ENCODE results near the gene MYO1B.

Gene MYO1B

DNA sequence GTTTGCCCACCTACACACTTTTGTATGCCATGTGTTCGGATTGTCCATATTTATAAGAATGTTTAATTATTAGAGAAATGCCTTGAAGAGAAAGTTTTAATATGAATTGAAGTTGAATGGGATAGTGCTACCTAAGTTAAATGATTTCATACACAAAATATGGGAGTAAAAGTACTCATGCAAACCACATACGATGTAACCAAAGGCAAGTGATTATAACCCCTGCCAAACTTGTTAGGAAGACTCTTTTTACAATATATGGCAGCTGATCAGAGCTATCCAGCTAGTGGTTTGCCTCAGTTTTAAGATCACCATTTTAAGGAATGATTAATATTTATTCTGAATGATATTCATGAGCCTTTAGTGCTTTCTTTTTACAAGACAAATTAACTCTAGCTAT is 106.7 kb downstream of the MYO1B start:
- in situ Hi-C loops (cut with HindIII; ENCODE audit: low sequenced_read_pairs): no loop called here

DNA sequence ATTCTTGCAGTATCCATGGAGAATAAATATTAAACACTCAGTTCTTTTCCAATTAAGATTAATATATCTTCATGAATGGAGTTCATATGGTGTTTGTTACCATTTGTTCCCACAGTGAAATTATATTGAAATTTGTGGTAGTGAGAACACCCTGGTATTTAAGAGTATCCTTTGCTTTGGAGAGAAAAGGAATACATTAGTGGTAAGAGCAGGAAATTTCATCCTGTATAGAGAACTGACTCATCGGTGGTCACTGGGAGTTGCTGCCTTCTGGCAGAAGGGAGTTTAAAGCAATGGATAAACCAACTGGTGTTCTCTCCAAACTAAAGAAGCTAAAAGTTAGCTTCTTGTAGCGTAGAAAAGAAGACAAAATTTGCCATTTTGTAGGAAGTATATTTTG is 107.3 kb downstream of the MYO1B start:
- in situ Hi-C loops (cut with HindIII; ENCODE audit: low sequenced_read_pairs): no loop called here

DNA sequence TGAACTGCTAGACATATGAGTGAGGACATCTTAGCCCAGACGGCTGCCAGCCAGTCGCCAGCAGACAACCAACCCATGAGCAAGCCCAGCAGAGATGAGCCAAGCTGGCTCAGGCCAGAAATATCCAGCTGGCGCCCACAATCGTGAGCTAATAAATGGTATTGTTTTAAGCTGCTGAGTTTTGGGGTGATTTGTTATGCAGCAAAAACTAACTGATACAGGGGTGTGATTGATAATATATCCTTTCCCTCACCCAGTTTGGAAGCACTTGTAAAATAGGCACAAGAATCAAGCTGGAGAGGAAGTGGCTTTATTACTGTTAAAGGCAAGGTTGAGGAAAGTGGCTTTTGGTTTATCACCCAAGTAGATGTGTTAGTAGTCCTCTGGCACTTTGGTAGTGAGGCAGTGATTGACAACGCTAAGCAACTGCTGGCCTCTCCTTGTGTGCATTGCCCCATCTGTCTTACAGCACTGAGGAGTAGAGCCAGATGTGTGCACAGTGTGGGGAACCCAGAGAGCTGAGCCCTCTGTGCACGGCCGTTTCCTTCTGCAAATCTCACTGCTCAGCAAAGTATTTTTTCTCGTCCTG is 110.1 kb downstream of the MYO1B start:
- in situ Hi-C loops (cut with HindIII; ENCODE audit: low sequenced_read_pairs): no loop called here

DNA sequence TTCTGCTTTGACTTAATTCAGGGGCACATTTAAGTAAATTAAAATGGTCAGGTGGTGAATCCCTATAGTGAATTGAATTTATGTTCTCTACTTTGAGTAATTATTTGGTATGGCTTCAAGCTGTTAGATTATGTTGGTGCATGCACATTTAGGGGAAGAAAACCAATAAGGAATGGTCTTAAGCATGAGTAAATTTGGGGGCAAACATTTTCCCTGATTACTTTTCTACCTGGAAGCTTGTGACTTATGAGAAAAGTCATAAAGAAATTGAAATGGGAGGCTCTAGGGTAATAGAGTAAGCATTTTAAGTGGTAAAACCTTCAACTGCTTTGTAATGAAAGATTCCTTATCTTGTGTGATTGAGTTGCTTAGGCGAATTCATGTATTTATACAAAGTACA is 112.5 kb downstream of the MYO1B start:
- in situ Hi-C loops (cut with HindIII; ENCODE audit: low sequenced_read_pairs): no loop called here

DNA sequence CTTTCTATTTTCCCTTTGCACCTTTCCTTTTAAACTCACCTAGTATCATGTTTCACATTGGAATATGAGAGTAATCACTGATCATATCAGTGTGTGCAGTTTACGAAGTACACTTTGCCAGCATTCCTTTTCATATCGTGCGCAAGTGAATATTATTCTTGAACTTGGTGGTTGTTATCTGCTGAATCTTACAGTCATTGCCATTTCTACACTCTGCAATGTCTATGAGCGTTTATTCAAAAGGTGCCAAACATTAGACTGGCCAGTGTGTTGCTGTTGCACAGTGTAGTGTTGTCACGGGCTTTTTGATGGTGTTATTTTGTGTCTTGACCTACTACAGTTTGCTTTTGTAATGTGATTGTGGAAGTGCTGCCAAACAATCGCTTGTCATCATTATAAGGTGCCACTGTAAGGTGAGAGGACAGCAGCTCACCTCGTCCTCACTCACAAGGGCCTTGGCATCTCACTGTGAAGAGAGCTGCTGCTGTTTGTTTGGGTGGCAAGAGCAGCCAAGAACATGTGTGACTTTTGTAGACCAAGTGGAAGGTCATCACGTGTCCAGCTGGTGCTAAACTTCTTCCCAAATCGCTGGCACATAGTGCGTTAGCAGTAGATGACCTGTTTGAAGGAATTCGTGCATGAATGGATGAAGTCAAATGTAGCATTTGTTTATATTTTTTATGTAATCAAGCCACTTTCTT is 113.3 kb downstream of the MYO1B start:
- in situ Hi-C loops (cut with HindIII; ENCODE audit: low sequenced_read_pairs): no loop called here

DNA sequence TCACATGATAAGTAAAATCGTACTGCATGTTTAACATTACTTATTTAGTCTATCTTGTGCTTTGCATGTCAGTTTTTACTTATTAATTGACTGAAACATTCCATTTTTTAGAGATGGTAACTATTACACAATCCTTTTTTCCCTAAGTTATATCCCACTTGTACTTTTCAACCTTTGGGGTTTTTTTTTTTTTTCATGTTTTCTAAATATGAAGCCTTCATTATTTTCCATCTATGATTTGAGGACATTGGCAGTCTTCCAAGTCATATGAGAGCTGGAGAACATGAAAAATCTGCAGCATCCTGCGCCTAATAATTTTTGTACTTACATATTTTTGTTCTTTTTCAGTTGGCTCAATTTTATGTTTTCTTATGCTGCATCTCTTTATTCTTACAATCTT is 113.9 kb downstream of the MYO1B start:
- in situ Hi-C loops (cut with HindIII; ENCODE audit: low sequenced_read_pairs): no loop called here

DNA sequence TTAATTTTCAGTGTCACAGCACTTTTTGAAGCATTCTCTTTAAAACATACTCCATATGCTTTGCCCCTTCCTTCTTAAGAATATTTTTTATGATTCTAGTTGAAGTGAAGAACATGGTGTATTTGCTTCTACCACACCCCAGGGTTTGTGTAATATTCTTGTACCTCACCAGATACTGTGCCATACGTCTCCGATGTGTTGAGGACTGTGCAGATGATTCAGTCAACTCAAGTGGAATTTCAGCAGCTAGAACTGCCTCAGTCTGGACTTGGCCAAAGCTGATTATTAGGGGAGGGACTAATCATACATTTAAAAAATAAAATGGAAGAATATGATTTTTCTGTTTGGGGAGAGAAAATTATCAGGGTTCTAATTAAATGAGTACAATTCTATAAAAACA is 115.7 kb downstream of the MYO1B start:
- in situ Hi-C loops (cut with HindIII; ENCODE audit: low sequenced_read_pairs): no loop called here

DNA sequence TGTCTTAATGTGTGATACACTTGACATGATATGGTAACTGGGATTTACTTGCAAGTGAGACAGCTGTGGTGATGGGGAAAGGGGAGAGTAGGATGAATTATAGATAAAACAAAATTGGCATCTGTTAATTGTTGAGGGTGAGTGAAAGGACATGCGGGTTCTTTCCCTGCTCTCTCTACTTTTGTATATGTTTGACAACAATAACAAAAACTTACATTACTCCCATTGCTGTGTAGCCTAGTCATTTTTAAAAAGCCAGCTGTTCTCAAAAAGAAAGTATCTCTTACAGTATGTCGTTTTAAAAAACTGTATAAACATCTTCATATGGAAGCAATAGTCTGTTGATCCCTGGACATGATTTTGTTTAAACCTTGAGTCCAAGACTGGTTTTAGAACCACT is 117.6 kb downstream of the MYO1B start:
- in situ Hi-C loops (cut with HindIII; ENCODE audit: low sequenced_read_pairs): no loop called here

DNA sequence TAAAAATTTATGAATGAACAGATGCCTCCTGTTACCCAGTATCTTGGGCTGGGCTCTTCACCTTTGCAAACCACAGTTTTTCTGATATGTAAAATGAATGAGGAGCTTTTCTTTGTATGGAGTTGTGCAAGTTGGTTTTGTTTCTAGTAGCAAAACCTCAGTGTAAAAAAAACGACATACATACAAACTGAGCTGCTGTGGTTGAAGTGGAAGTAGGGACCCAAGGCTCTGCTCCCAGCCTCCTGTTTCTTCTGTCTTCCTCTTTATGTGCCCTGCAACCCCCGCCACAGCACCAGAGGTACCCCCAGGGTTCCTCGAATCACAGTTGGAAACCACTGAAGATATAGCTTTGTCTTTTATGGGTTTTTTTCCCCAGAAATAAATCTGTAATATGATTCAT is 118.1 kb downstream of the MYO1B start:
- in situ Hi-C loops (cut with HindIII; ENCODE audit: low sequenced_read_pairs): no loop called here

DNA sequence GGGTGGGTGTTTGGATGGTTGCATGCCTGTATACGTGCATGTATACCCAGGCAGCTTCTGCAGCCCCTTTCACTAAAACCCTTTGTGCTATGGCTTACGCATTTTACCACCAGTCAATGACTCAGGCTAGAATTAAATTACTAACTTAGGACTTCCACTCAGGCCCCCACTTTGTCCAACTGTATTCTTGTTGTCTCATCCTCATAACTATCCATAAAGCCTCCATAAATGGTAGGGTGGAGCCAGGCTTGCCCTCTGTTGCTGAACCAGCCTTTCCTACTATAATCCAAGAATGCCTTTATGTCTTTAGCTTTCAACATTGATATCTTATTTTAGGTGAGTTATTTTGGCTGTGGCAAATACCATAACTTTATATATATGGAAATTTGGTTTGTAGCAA is 119.9 kb downstream of the MYO1B start:
- in situ Hi-C loops (cut with HindIII; ENCODE audit: low sequenced_read_pairs): no loop called here

DNA sequence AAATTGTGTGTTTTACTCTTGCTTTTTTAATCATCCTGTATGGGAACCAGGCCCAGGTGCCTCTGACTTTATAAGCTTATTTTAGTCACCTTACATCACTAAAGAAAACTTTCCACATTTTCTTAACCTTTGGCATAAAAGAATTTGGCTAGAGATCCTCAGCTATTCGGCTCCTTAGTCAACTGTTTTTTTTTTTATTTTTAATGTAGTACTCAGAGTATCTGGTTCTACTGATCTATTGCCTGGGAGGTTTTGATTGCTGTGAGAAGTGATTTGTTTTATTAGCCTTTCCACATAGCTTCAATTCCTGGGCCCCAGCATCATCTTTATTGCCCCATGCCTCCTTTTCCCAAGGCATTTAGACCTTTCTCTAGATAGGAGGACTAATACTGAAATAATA is 121.0 kb downstream of the MYO1B start:
- in situ Hi-C loops (cut with HindIII; ENCODE audit: low sequenced_read_pairs): no loop called here

DNA sequence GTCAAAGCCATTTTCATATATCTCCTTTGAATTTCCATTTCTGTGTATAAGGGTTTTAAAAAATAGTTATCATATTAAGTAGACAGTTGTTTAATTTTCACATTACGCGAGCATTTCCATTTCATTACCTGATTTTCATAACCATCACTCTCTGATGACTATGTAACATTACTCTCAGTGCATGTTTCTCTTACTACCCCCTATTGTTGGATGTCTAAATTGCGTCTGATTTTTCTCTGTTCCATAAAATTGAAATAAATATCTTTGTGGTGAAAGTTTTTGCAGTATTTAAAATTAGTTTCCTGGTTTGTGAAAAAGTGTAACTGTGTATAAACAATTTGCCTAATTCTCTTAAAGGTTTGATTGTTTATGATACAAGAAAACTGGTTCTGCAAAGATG is 123.8 kb downstream of the MYO1B start:
- in situ Hi-C loops (cut with HindIII; ENCODE audit: low sequenced_read_pairs): no loop called here

DNA sequence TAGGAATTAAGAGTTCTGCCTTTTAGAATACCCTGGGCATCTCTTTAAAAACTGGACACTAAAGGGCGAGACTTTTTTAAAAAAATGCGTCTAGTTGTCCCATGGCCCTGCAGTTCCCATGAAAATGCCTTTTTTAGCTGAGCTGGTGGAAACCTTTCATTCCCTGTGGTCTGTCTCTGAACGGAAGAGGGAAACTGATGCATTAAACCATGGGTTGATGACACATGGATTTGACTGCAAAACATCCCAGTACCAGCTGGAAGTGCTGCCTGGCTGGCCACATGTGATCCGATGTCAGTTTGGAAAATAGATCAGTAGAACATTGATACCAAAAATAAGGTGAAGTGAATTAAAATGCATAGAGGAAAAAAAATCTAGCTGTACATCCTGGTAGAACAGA is 129.2 kb downstream of the MYO1B start:
- in situ Hi-C loops (cut with HindIII; ENCODE audit: low sequenced_read_pairs): no loop called here

DNA sequence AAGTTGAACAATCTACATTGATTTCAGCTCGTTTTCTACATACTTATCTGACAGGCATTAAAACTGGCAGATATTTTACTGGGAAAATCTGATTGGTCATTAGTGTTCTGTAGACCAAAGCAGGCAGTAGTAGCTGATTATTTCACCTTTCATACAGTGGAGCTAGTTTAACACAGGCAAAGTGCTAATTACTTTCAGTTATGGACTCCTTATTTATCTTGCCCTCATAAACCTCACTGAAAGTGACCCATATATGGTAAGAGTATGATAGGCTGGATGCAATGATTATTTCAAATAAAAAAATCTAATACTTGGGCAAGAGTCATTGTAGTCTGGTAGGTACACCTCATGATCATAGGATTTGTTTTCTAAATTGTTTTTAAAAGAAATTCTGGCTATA is 129.7 kb downstream of the MYO1B start:
- in situ Hi-C loops (cut with HindIII; ENCODE audit: low sequenced_read_pairs): no loop called here

DNA sequence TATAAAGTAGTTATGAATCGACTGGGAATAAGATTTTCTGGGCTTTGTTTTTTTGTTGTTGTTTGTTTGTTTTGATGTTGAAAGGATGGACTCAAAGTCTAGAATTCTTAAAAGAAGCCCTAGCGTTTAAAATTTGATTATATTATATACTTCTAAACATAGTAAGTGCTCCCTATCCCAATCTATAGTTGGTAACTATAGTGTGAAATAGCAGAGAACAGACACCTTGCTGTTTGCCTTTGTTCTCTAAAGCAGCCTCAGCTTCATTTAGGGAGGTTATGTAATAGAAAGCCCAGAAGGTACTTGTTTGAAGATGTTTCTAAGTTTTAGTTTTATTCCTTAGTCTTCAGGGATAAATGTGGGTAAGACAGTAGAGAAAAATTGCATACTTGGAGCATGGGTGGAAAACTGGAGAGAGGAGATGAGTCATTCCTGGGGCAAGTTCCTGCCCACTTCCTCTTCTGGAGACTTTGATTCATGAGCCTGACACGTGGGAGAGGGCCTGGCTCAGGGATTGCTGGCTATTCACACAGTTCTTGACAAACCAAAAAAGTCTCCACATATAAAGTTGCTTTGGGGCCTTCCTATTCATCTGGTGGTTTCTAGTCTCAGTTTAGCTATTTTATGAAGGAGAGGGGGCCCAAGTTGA is 131.9 kb downstream of the MYO1B start:
- in situ Hi-C loops (cut with HindIII; ENCODE audit: low sequenced_read_pairs): no loop called here

DNA sequence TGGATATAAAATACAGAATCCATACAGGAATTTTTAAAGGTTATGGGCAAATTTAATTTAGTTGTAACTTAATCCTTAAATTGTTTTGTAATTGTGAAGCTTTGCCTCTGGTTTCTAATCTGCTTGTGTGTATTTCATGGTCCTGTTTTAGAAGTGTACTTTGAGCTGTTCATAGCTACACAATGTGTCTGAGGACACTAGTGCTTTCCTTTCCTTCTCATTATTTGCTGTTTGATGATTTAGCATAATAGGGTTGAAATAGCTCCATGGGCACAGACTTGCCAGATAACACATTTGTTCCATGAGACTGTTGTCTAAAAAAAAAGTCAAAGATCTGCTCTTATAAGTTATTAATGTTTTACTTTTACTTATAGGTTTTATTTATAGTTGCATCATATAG is 134.2 kb downstream of the MYO1B start:
- in situ Hi-C loops (cut with HindIII; ENCODE audit: low sequenced_read_pairs): no loop called here

DNA sequence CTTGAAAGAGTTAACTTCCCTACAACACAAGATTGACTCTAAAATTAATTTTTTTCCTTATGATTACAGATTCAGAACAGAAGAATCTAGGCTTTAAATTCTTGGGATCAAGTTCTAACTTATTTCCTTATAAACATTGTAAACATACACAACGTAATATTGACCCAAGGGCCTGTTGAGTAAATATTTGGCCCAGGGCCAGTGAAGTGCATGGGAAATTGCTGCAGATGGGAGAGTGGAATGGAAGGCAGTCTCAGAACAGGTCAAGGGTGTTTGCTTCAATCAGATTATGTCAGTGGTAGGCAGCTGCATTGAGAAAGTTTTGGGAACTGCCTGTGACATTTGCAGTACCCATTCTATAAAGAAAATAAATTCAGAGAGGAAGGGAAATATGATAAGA is 137.6 kb downstream of the MYO1B start:
- in situ Hi-C loops (cut with HindIII; ENCODE audit: low sequenced_read_pairs): no loop called here

DNA sequence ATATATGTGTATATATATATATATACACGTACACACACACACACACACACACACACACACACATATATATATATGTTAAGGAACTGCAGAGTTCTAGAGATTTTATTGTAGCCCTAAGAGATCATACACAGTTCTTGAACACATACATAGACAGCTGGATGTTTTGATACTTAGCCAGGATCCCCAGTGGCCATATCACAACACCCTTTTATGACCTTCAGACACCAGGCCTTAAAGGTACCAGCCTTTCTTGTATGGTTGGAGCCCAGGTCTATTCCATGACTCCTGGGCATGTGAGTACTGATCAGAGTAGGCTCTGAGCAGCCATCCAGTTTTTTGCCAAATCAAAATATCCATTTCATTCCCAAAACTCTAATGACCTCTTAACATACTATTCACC is 138.3 kb downstream of the MYO1B start:
- in situ Hi-C loops (cut with HindIII; ENCODE audit: low sequenced_read_pairs): no loop called here

DNA sequence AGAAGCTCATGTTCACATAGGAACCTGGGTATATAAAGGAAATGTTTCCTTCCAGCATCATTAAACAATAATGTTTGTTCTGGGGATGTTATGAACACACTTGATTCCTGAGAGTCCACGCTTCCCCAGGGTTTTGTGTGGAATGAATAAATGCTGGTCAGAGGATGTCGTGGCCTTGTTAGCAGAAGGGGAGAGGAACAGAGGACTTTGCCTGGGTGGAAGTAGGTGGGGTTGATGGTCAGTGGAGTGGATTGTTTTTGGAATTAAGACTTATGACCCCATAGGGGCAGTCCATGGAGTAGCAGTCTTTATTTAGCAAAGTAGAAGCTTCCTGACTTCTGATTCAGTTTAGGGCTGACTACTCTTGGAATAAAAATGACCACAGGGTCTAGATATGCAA is 139.6 kb downstream of the MYO1B start:
- in situ Hi-C loops (cut with HindIII; ENCODE audit: low sequenced_read_pairs): no loop called here

DNA sequence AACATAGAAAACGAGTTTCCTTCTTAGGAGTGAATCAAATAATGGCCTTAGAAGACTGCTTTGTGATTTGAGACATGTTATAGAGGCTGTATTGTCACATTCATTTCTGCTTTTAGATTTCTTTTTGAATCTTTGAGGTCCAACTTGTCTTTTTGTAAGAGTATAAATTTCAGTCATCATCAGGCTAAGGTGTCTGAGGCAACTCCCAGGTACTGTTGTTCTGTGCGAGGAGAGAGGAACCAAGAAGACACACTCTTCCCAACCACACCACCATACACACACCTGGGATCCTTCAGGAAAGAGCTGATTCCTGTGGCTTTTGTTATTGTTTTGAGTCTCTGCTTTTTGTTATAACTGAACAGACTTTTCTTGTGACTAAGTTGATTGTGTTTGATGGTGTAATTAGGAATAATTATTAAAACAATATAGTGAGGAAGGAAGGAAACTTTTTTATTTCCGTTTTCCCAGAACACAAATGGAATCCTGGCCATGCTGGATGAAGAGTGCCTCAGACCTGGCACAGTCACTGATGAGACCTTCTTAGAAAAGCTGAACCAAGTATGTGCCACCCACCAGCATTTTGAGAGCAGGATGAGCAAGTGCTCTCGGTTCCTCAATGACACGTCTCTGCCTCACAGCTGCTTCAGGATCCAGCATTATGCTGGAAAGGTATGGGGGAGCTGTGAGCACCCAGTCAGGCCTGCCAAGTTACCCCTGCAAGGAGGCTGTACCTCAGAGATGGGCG is 140.4 kb downstream of the MYO1B start:
- in situ Hi-C loops (cut with HindIII; ENCODE audit: low sequenced_read_pairs): no loop called here

DNA sequence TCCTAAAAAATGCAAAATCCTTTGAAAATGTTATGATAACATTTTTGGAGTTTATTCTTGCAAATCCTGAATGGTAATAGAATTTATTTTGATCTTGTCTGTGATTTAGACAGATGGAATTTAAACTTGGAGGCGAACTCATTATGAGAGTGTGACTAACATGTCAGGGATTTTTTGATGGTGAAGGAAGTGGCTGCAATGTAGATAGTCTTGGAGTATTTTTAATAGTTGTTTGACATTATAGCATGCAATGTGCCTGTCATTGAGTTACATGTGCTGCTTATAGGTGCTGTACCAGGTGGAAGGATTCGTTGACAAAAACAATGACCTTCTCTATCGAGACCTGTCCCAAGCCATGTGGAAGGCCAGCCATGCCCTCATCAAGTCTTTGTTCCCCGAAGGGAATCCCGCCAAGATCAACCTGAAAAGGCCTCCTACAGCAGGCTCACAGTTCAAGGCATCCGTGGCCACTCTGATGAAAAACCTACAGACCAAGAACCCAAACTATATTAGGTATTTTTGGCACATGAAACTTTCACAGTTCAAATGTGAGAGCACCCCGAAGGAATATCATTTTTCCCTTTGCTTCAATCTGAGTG is 141.8 kb downstream of the MYO1B start:
- in situ Hi-C loops (cut with HindIII; ENCODE audit: low sequenced_read_pairs): no loop called here

DNA sequence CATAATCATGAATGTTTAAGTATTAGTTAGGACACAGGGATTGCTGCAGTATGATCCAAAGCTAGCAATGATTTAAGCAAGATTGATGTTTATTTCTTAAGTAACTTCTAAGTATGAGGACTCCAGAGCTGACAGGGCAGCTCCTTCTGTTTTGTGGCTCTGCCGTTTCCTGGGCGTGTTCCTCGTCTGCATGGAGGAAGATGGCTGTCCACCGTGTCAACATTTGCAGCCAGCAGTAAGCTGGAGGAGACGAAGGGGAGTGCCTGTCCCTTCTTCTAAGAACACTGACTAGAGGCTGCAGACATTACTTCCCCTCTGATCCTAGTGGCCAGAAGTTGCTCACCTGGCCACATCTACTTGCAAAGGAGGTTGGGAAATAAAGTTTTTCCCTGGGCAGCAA is 144.1 kb downstream of the MYO1B start:
- in situ Hi-C loops (cut with HindIII; ENCODE audit: low sequenced_read_pairs): no loop called here

All from DLD1 (cell line).